SHP77 (cell line): Measurements from ENCODE around the gene CNEP1R1.
"Not testable (repeated sequence)": the region's sequence is repeated elsewhere in the genome, so short reads cannot be mapped to it uniquely, and the experiment has no call there.

Experiments used
- DNase-seq, 2 experiments: peaks; one replicate each; lab custom pipeline; 2025; lab: John Stamatoyannopoulos, UW

CNEP1R1 gene

GRCh38 chr16:50024684-50025536 lies at the start of gene CNEP1R1:
TSS of gene CNEP1R1 (plus strand) at chr16:50025225. CDS start at chr16:50025316, 91 bp downstream.
- peak; percentile 93 to 94 for DNase-seq

- DNase-seq = no peak
Observed at GRCh38 chr16:49977427-49977826, 47.6 kb upstream of the CNEP1R1 start.

- no peak for DNase-seq
Observed at GRCh38 chr16:49978569-49979326, 46.3 kb upstream of the CNEP1R1 start.

- no peak for DNase-seq
Observed at GRCh38 chr16:49980166-49980565, 44.9 kb upstream of the CNEP1R1 start.

- DNase-seq = peak; percentile 47 to 68
Observed at GRCh38 chr16:49986351-49987124, 38.5 kb upstream of the CNEP1R1 start.

GRCh38 chr16:49987381-49987780 lies 37.6 kb upstream of the CNEP1R1 start:
- no peak for DNase-seq

GRCh38 chr16:49992825-49993224 lies 32.2 kb upstream of the CNEP1R1 start:
- no peak for DNase-seq

GRCh38 chr16:49993579-49993978 lies 31.4 kb upstream of the CNEP1R1 start:
- no peak for DNase-seq

- DNase-seq = no peak
Observed at GRCh38 chr16:49994006-49994405, 31.0 kb upstream of the CNEP1R1 start.

- no peak for DNase-seq
Observed at GRCh38 chr16:49995720-49996119, 29.3 kb upstream of the CNEP1R1 start.

GRCh38 chr16:49997721-49998251 lies 27.2 kb upstream of the CNEP1R1 start:
- DNase-seq = no peak

GRCh38 chr16:49998991-49999390 lies 26.0 kb upstream of the CNEP1R1 start:
- DNase-seq = no peak

- DNase-seq = no peak
Observed at GRCh38 chr16:50001144-50001543, 23.9 kb upstream of the CNEP1R1 start.

GRCh38 chr16:50002190-50002589 lies 22.8 kb upstream of the CNEP1R1 start:
- DNase-seq = no peak

GRCh38 chr16:50004239-50004638 lies 20.8 kb upstream of the CNEP1R1 start:
- no peak for DNase-seq

GRCh38 chr16:50006964-50007363 lies 18.1 kb upstream of the CNEP1R1 start:
- DNase-seq = no peak

- DNase-seq = no peak
Observed at GRCh38 chr16:50007744-50008143, 17.3 kb upstream of the CNEP1R1 start.

- no peak for DNase-seq
Observed at GRCh38 chr16:50010212-50010611, 14.8 kb upstream of the CNEP1R1 start.

- DNase-seq = no peak
Observed at GRCh38 chr16:50011707-50012106, 13.3 kb upstream of the CNEP1R1 start.

- no peak for DNase-seq
Observed at GRCh38 chr16:50012182-50012581, 12.8 kb upstream of the CNEP1R1 start.

- DNase-seq = not testable (repeated sequence)
Observed at GRCh38 chr16:50014211-50014610, 10.8 kb upstream of the CNEP1R1 start.

- DNase-seq = no peak
Observed at GRCh38 chr16:50015631-50016030, 9.4 kb upstream of the CNEP1R1 start.
